ENCODE data around the gene GRM7.

Gene GRM7

DNA sequence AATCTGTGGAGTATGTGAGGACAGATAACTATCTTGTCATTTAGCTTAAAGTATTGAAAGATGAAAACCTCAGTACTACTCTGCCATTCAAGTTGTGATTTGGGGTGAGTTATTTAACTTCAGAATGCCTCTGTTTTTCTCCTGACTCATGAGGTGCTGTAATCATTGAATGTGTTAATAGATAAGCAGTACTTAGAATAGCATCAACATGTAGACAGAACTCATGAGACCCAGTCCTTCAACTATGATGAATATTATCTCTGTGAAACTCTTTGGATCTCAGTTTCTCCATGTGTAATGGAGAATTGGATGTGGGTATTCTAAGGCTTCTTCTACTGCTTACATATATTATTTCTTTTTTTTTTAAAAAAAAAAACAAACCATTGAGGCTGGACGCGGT, 431.4 kb downstream of the GRM7 start:
- DNase-seq (ENCODE audit: low read depth) = no peak
- H3K4me3 ChIP-seq (ENCODE audit: low read depth, low read length) = no peak overlapping the region
- no peak for TF ChIP-seq CTCF (IDR thresholded peaks at IDR 0.05; ENCODE audit: insufficient read depth, low read depth, low read length, missing control alignments)

- no peak for TF ChIP-seq CTCF (IDR thresholded peaks at IDR 0.05; ENCODE audit: insufficient read depth, low read depth, low read length, missing control alignments)
- no peak for DNase-seq (ENCODE audit: low read depth)
- no peak overlapping the region for H3K4me3 ChIP-seq (ENCODE audit: low read depth, low read length)
Observed at GRCh38 chr3:7293286-7293685, 432.4 kb downstream of the GRM7 start.

DNA sequence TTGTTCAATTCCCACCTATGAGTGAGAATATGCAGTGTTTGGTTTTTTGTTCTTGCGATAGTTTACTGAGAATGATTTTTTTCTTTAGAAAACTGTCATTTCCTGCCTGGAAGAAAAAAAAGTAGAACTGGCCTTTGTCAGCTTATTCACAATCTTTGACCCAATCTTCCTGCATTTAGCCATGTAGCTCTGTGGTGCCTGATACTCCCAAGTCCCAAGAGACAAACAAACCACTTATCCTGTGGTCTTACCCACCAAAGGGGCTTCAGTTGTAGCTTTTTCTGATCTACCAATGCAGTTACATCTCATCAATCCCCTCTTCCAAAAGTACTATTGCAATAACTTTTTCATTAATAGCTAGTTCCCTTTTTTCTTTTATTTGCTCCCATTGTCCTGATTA, 444.6 kb downstream of the GRM7 start:
- no peak for DNase-seq (ENCODE audit: low read depth)
- no peak for TF ChIP-seq CTCF (IDR thresholded peaks at IDR 0.05; ENCODE audit: insufficient read depth, low read depth, low read length, missing control alignments)

GRCh38 chr3:7306901-7307300, 446.0 kb downstream of the GRM7 start:
- H3K4me3 ChIP-seq (ENCODE audit: low read depth, low read length) = no peak overlapping the region
- TF ChIP-seq CTCF (IDR thresholded peaks at IDR 0.05; ENCODE audit: insufficient read depth, low read depth, low read length, missing control alignments) = no peak
- DNase-seq (ENCODE audit: low read depth) = no peak

More for the DNA sequence above, 444.6 kb downstream of the GRM7 start:
- no peak overlapping the region for H3K4me3 ChIP-seq (ENCODE audit: low read depth, low read length)

DNA sequence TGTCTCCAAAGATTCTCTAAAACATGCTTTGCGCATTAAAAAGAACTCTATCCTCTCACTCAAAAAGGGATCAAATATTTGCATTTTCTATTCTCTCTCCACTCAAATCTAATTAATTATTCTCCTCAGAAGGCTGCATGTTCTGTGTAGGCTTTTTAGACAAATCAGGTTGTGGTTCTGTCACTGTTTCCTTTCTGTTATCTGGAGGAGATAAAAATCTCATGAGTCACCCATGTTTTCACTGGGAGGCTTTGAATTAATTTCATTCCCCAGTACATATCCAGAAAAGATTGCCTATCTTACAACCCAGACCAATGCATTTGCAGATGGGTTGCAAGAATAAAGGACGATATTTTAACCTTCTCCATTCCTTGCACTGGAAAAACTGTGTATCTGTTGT, 446.5 kb downstream of the GRM7 start:
- H3K4me3 ChIP-seq (ENCODE audit: low read depth, low read length) = no peak overlapping the region
- DNase-seq (ENCODE audit: low read depth) = no peak
- TF ChIP-seq CTCF (IDR thresholded peaks at IDR 0.05; ENCODE audit: insufficient read depth, low read depth, low read length, missing control alignments) = no peak

GRCh38 chr3:7309641-7310102, 448.8 kb downstream of the GRM7 start:
- no peak overlapping the region for H3K4me3 ChIP-seq (ENCODE audit: low read depth, low read length)
- no peak for DNase-seq (ENCODE audit: low read depth)
- no peak for TF ChIP-seq CTCF (IDR thresholded peaks at IDR 0.05; ENCODE audit: insufficient read depth, low read depth, low read length, missing control alignments)

- peak; percentile 11 for DNase-seq (ENCODE audit: low read depth)
Observed at GRCh38 chr3:7315037-7315436, 454.1 kb downstream of the GRM7 start.

More at GRCh38 chr3:7315037-7315436, 454.1 kb downstream of the GRM7 start:
- no peak for TF ChIP-seq CTCF (IDR thresholded peaks at IDR 0.05; ENCODE audit: insufficient read depth, low read depth, low read length, missing control alignments)
- H3K4me3 ChIP-seq (ENCODE audit: low read depth, low read length) = no peak overlapping the region
